GM12875 (cell line): Measurements from ENCODE around the gene CARS1.

Experiments
- H3K4me3 ChIP-seq: one replicate; pipeline ENCODE4 v1.5.1; 2011; ENCODE audit warnings: low read depth, low read length, control low read depth
- CTCF ChIP-seq: IDR thresholded peaks from 2 replicates; pipeline ENCODE4 v1.5.1; 2011; ENCODE audit warnings: low read depth, mild to moderate bottlenecking, control low read depth, inconsistent platforms, low read length, moderate library complexity, borderline replicate concordance; ENCODE audit not compliant: insufficient read depth

Gene CARS1

DNA sequence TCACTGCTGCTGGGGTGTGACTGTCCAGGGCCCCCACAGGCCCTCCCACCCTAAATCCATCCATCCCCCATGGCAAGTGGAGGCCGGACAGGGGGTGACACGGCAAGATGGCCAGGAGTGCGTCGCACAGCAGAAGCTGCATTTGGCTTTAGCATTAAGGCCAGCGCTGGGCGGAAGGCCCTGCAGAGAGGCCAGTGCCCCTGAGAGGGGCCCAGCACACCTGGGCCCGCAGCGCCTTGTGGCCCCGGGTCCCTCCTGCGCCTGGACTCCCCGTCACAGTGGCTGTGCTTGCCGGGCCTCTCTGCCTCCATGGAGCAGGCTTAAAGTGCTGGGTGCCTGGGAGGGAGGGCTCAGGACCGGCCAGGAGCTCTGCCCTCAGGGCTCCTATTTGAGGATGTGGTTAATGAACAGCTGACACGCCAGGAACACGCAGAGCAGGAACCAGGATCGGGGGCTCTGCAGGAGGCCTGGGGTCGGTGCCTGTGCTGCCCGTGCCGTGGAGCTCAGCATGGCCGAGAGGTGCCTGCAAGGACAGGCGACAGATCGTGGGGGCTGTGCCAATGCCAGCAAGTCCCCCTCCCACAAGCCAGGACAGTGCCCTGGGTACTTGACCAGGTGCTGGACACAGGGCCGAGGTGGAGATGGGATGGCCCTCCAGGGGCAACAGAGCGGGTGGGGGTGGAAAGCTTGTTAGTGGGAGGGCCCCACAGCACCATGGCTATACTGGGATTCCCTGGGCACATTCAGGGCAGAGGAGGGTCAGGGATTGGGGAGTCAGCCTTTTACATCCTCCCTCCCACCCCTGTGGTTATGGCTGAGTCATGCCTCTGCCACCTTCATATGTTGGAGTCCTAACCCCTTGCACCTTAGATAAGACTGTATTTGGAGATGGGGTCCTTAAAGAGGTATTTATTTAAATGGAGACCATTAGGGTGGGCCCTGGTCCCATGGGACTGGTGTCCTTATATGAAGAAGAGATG, 30.9 kb upstream of the CARS1 start:
- no peak overlapping the region for H3K4me3 ChIP-seq
- no peak for TF ChIP-seq CTCF

GRCh38 chr11:3087373-3087772, 30.1 kb upstream of the CARS1 start:
- no peak for TF ChIP-seq CTCF
- no peak overlapping the region for H3K4me3 ChIP-seq

DNA sequence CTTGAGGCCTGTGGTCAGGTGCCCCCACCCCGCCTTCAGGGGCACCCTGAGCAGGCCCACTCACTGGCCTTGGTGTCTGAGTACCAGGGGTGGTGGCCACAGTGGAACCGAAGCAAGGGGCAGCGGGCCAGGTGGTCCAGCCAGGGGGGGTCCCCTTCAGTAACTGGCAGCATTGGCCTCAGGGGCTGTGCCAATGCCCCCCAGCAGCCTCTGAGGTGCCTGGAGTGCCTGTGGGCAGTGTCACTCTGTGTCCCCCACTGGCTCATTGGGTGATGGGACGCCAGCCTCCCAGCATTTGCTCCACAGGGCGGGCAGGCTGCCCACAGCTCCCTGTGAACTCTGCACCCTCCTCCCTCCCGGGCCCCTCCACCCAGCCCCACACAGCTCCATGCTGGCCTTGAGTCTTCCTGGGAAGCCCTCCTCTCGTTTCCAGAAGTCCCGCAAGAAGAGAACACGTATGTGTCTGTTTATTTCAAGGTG, 29.5 kb upstream of the CARS1 start:
- H3K4me3 ChIP-seq, result no peak overlapping the region
- TF ChIP-seq CTCF, result no peak

DNA sequence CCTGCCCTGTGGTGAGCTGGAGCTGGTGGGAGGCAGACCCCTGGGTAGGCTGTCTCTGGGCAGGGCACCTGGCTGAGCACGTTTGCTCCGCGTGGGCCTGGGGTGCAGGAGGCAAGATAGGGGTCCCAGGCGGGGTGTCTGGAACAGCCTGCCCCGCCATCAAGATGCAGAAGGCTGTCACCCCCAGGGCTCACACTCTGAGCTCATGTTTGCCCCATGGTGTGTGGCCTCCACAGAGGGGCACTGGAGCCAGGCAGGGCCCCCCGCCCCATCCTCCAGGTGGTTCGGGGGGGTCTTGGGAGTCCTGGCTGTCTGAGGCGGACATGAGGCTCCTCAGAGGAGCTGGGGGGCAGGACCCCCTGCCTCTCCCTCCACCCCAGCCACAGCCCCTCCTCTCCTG, 28.9 kb upstream of the CARS1 start:
- no peak overlapping the region for H3K4me3 ChIP-seq
- no peak for TF ChIP-seq CTCF

GRCh38 chr11:3085052-3085451, 27.8 kb upstream of the CARS1 start:
- no peak overlapping the region for H3K4me3 ChIP-seq
- no peak for TF ChIP-seq CTCF

GRCh38 chr11:3083321-3083720, 26.1 kb upstream of the CARS1 start:
- no peak for TF ChIP-seq CTCF

DNA sequence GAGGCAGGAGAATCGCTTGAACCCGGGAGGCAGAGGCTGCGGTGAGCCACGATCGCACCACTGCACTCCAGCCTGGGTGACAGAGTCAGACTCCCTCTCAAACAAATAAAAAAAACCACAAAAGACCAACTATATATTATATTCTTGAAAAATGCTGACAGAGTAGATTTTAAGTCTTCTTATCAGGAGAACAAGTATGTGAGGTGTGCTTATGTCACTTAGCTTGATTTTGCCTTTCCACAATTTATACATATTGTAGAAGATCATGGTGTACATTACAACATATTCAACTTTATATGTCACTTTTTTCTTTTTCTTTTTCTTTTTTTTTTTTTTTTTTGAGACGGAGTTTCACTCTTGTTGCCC, 24.1 kb upstream of the CARS1 start:
- H3K4me3 ChIP-seq, result no peak overlapping the region
- TF ChIP-seq CTCF, result no peak

More at GRCh38 chr11:3083321-3083720, 26.1 kb upstream of the CARS1 start:
- no peak overlapping the region for H3K4me3 ChIP-seq
